NK-92 (cell line): ENCODE data around the gene FALEC.
"Not testable (repeated sequence)": the region's sequence is repeated elsewhere in the genome, so short reads cannot be mapped to it uniquely, and the experiment has no call there.

ENCODE experiments used
- DNase-seq: peaks from one replicate; lab custom pipeline; 2025; ENCODE audit not compliant: unreplicated experiment; lab: John Stamatoyannopoulos, UW

The FALEC gene

DNA sequence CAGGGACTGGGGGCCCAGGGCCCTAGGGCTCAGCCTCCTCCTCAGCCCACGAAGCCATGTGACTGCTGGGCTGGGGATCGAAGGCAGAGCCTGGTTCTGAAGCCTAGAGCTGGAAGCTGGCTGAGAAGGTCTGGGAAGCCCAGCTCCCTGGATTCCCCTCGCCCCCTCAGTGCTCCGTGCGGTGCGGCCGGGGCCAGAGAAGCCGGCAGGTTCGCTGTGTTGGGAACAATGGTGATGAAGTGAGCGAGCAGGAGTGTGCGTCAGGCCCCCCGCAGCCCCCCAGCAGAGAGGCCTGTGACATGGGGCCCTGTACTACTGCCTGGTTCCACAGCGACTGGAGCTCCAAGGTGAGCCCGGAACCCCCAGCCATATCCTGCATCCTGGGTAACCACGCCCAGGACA lies 42.8 kb downstream of the FALEC start:
- DNase-seq: no peak

DNA sequence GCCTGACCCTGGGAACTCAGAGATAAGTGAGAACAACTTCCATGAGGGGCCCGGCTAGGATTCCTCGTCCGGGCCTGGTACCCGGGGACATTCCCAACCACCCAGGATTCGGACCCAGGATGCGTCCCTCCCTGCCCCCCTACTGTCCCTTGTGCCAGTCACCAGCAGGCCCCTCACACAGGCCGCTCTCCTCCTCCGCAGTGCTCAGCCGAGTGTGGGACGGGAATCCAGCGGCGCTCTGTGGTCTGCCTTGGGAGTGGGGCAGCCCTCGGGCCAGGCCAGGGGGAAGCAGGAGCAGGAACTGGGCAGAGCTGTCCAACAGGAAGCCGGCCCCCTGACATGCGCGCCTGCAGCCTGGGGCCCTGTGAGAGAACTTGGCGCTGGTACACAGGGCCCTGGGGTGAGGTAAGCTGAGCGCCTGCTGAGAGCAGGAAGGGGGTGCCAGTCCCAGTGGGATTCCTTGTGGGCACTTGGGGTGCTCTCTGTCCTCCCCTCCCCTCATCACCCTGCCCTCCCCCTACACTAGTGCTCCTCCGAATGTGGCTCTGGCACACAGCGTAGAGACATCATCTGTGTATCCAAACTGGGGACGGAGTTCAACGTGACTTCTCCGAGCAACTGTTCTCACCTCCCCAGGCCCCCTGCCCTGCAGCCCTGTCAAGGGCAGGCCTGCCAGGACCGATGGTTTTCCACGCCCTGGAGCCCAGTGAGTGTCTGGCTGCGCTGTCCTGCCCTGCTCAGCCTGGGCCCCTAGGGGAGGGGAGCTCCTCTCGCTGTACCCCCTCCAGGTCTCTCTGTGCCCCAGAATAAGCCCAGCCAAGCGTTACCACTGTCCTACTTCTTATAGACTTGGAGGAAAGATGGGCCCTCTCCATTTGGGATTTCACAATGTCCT lies 43.5 kb downstream of the FALEC start:
- DNase-seq: no peak

DNA sequence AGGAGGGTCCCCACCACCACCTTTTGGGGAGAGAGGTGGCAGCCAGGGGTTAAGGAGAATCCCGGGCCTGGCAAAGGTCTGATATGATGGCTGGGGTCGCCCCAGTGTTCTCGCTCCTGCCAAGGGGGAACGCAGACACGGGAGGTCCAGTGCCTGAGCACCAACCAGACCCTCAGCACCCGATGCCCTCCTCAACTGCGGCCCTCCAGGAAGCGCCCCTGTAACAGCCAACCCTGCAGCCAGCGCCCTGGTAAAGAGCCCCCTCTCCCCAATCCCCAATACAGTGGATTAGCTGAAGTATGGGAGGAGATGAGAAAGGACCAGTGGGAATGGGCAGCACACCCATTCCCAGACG lies 44.1 kb downstream of the FALEC start:
- DNase-seq: no peak

DNA sequence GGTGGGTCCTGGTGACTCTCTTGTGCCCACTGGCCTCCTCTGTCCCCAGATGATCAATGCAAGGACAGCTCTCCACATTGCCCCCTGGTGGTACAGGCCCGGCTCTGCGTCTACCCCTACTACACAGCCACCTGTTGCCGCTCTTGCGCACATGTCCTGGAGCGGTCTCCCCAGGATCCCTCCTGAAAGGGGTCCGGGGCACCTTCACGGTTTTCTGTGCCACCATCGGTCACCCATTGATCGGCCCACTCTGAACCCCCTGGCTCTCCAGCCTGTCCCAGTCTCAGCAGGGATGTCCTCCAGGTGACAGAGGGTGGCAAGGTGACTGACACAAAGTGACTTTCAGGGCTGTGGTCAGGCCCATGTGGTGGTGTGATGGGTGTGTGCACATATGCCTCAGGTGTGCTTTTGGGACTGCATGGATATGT lies 44.5 kb downstream of the FALEC start:
- DNase-seq: no peak

DNA sequence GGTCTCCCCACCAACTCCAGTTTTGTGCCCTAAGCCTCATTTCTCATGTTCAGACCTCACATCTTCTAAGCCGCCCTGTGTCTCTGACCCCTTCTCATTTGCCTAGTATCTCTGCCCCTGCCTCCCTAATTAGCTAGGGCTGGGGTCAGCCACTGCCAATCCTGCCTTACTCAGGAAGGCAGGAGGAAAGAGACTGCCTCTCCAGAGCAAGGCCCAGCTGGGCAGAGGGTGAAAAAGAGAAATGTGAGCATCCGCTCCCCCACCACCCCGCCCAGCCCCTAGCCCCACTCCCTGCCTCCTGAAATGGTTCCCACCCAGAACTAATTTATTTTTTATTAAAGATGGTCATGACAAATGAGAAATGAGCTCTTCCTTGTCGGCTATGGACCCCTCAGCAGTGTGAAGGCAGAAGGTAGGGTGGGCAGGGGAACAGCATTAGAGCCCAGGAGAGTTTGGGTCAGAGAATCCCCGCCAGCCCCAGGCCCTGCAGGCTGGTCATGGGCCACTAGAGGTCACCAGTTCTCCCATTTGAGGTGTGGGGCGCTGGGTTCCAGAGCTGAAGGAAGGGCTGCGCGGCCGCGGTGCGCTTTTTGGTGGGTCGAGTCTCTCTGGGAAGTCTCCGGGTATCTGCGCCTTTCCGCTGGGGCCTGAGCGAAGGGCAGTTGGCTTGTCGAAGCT lies 45.2 kb downstream of the FALEC start:
- no peak for DNase-seq

DNA sequence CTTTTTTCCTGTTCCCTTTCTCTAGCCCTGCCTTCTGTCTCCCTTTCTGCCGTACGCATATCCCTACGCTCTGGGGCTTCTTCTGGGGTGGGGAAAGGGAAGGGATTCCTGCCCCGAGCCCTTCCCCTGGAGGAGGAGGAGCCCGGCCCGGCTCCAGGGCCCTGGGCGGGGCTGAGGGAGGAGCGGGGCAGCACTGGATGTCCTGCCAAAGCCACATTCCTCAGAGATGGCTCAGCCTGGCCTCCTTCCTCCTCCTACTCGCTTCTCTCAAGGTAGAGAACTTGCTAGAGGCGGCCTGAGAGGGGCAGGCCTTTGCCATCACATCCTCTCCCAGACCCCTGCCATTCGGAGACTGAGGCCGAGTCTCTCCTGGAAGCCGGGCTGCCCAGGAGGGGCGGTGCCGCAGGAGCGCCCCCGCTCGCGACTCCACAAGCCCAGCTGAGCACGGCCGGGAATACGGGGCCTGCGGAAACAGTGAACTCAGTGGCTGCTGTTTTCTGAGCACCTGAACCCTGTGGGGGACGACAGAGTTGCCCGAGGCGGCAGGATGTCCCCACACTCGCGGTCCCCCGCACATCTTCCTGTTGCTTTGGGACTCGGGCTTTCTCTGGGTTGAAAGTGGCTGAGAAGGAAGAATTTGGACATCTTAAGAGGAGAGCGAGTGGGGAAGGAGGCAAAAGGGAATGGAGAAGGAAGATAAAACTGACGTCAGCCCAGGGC lies 45.9 kb downstream of the FALEC start:
- DNase-seq: no peak

DNA sequence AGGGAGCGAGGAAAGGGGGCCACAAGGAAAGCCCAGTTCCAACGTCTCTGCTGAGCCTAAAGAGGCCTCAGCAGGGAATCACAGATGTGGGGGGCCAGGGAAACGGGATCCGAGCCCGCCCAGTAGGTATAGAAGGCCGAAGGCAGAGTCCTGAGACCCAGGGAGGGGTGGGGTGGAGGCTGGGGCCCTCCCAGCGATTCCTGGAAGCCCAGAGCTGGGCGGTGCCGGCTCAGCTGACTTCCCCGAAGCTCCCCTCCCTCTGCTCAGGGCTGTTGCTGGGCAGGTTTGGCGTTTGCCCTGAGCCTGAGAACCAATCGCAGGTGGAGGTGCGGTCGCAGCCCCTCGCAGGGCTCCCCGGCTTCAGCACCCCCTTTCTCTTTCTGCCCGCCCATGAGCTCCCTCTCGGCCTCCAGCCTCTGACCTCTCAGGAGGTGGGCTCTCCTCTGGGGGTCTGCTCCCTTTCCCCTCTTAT lies 46.5 kb downstream of the FALEC start:
- no peak for DNase-seq

DNA sequence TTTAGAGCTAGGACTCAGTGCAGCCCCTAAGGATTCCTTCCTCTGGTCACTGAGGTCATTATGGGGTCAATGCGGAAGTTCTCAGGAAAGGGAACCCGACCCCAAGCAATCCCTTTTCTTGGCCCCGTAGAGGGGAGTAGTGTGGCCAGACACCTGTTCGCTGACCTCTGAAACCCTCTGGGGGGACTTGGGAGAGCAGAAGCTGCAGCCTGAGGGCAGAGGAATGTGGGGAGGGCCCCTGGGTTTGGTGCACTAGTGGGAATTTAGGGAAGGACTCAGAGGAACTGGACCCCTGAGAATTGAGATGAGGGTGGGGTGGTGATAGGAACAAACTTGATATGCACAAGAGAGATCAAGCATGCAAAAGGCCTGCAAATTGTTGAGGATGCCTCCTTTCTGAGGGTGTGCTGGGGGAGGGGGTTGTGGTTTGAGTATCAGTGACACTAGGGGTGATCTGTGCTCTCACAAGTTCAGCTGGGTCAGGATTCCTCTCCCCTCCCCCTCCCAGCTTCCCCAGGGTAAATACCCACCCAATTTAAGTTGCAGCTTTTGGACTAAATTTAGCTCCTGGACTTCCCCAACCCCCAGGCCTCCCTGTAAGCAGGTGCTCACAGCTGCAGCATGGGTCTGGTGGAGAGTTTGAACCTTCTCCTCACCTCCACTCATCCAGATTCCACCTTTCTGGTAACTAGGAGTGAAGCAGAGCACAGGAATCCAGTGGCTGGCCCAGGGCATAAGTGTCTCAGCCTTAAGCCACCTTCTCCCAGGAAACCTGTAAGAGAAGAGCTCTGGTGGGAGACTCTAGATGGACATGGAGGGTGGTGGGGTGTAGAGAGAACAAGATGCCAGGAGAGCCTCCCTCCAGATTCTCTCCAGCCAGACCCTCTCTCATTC lies 47.1 kb downstream of the FALEC start:
- no peak for DNase-seq

DNA sequence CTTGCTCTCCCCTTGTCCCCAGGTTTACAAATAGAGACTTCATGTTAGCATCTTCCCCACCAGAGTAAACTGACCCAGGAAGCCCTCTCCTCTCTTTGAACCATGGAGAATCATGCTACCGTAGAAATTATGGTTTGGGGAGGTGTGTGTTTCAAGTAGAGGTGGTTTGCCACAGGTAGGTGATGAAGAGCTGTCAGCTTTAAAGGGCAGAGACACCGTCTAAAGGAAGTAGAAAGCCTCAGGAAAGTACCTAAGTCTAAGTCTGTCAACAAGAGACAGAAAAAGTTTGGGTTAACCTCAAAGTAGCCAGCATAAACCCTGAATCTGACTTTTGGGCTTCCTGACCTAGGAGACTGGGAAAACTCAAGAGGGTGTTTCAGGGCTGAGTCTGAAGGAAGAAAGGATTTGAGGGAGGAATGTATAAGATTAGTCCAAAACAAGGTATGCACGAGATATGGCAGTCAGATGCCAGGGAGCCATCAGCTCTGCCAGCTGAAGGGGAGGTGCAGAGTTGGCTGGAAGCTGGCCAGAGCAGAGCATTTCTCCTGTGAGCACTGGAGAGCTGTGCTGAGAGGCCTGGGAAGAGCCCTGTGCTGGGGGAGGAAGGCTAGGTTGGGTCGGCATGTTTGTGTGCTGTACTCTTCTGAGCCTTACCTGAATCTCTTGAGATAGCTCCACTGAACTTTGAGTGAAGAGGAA lies 47.9 kb downstream of the FALEC start:
- DNase-seq: no peak

DNA sequence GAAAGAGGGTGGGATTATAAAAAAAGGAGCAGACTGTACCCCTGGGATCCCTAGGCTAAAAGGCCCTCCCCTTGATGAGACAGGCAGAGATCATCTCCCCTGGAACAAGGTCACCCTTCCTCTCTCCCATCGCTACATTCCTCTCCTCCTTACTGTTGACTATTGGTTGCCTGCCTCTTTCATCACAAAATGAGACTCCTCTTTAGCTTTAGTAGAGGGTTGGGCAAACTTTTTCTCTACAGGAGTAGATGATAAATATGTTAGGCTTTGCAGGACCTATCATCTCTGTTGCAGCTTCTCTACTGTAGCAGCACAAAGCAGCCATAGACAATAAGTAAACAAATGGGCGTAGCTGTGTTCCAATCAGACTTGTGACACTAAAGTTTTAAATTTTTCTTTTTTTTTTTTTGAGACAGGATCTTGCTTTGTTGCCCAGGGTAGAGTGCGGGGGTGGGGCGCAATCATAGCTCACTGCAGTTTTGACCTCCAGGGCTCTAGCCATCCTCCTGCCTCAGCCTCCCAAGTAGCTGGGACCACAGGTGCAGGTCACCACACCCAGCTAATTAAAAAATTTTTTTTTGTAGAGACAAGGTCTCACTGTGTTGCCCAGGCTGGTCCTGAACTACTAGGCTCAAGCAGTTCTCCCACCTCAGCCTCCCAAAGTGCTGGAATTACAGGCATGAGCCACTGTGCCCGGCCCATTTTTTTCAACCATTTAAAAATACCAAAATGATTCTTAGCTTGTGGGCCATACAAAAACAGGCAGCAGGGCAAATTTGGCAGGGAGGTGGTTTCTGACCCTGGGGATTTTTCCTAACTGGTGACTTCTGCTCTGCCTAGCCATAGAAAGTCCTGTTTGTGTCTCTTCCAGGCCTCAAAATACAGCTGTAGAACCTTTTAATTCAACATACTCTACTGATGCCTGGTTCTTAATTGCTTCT lies 48.8 kb downstream of the FALEC start:
- DNase-seq: no peak

DNA sequence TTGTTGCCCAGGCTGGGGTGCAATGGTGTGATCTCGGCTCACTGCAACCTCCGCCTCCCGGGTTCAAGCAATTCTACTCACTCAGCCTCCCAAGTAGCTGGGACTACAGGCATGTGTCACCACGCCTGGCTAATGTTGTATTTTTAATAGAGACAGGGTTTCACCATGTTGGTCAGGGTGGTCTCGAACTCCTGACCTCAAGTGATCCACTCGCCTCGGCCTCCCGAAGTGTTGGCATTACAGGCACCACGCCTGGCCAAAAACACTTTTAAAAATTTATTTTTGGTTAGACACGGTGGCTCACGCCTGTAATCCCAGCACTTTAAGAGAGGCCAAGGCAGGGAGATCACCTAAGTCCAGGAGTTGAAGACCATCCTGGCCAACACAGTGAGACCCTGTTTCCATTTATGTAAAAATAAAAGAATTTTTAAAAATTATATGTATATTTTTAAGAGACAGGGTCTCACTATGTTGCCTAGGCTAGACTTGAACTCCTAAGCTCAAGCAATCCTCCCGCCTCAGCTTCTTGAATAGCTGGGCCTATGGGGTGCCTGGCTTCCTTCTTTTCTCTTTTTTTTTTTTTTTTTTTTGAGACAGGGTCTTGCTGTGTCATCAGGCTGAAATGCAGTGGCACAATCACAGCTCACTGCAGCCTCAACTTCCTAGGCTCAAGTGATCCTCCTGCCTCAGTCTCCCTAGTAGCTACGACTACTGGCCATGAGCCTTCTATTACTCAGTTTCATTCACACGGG lies 49.9 kb downstream of the FALEC start:
- not testable (repeated sequence) for DNase-seq

DNA sequence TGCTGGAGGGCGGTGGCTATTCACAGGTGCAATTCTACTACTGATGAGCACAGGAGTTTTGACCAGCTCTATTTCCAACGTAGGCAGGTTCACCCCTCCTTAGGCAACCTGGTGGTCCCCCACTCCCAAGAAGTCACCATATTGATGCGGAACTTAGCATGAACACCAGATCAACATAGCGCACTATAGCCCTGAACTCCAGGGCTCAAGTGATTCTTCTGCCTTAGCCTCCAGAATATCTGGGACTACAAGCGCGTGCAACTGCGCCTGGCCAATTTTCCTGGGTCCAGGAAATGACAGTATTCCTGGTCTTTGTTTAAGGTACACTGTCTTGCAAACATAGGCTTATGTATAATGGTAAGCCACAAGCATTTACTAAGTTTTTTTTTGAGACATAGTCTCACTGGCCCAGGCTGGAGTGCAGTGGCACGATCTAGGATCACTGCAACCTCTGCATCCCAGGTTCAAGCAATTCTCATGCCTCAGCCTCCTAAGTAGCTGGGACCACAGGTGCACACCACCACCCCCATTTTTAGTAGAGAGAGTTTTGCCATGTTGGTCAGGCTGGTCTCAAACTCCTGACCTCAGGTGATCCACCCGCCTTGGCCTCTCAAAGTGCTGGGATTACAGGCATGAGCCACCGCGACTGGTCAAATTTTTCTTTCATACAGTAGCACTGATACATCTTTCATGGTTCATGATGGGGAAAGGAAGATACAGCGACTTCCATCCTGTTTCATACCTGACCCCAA lies 51.2 kb downstream of the FALEC start:
- DNase-seq: no peak

DNA sequence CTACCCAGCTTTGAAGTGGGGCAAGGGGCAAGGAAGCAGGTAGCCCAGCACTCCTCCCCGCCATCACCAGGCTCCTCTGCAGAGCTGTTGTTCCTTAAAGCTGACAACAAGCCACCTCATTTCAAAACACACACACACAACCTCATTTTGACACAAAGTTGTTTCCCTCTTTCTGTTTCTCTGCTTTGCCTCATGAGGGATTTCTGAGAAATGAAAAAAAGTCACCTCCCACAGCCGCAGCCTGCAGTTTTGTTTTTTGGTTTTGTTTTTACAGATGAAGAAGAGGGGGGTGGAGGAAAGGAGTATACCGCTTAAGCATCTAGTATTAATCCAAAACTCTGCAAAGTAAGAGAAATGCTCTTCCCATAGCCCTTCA lies 51.8 kb downstream of the FALEC start:
- DNase-seq: no peak

DNA sequence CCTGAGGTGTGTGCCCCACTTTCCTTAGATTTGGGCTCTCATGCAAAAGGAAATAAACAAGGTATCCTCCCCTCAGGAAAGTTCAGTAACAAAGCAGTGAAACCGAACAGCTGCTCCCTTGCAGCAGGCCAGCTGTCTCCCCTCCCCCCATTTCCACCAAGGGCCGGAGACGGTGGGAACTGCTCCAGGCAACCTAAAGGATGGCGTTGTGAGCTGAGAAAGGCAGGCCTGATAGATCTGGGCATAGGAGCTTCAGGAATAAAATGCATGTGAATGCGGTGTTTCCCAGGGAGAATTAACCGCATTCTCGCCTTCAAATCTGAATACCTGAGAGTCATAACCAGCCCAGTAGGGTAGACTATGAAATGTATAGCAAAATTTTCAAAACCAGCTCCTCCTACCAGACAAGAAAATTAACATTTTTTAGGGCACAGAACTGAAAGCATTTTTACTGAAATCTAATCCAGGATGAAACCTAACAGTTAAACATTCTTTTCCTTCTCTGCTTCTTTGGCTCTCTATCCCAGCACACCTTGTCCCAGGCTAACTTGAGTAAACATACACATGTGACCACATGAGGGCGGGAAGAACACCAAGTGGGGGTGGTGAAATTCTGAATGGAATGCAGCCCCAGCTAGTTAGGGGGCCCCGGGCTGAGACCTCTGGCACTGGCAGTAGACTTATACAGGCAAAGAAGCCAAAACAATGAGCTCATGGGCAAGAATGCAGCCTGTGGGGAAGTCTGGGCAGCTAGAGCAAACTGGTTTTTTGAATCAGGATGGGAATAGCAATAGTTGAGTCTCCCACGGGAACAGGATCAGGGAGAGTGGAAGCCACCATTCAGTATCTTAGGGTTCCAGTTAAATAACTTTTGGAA lies 52.4 kb downstream of the FALEC start:
- DNase-seq: no peak

DNA sequence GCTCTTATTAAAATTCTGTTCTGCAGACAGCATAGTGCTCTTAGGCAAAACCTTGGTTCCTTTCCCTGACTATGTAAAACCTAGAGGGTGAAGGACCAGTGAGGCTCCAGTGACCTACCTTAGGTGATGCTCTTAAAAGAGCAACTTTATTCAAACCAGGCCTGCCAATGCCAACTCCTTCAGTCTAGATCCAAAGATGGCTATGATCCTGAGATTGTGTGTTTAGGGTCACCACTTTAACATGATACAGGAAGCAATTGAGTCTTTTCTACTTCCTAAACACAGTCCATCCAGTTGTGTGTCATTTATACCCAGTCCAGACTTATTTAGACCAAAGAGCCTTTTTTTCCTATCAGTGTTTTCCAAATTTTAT lies 53.0 kb downstream of the FALEC start:
- no peak for DNase-seq

DNA sequence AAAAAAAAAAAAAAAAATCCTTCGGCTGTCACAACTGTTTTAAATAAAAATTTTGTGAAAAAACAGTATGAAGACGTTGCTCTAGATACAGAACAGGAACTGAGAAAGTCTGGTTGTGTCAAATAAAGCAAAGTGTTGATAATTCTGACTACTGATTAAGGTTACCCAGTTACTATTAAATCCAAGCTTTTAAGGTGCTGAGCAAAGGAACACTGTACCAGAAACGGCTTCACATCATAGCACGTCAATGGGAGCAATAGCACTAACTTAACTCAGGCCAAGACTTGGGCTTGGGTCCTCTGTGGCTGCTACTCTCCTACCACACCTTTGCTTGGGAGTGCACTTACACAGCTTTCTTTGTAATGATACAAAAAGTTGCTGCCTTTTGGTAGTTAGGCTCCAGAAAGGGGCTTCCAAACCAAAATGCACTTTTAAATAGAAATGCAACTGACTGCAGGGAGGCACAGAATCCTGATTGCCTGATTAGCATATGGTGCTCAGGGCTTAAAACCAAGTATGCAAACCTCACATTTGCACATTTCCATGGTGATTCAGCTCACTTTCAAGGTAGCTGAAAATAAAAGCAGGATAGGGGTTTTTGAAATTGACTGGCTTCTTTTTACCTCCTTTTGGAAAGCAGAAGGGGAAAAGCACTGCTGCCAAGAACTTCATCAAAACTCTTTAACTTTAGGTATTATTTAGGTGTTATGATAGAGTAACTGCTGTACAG lies 57.5 kb downstream of the FALEC start:
- no peak for DNase-seq
